Right ventricle myocardium inferior (tissue), 1 donor: ENCODE data around the gene C1QTNF7. TPM values are rescaled to one million over a fixed set of nuclear protein-coding genes. Genes with fewer than 3 reads are reported as not detected.

Experiments
- ATAC-seq: fragments of 200-7000 bp; cut with Tn5 transposase; one replicate; pipeline ENCODE4 v1.9.1; 2020; ENCODE audit warnings: mild to moderate bottlenecking, moderate library complexity
- DNase-seq: peaks from one replicate; pipeline ENCODE4 v3.0.0; 2021; ENCODE audit errors: missing footprints
- intact Hi-C: fragments of 100-400 bp; cut with DNase I; formaldehyde crosslinking; loops from one replicate; pipeline ENCODE4 v1.11.0; 2022
- total RNA-seq: library from RNA; stranded (reverse); fragmentation: NEBNext Ultra II Directional; extraction: Animal tissue kit (Norgen Biotek cat#: 25700); gene quantifications from one replicate; pipeline ENCODE4 v1.2.1, GENCODE V29; 2021
- donor health status: DM: no; HTN: yes; CAD: no; lungs with severe emphysema.

Gene C1QTNF7
- total RNA-seq, 1 donor from 2014 or later = 1.7 TPM

DNA sequence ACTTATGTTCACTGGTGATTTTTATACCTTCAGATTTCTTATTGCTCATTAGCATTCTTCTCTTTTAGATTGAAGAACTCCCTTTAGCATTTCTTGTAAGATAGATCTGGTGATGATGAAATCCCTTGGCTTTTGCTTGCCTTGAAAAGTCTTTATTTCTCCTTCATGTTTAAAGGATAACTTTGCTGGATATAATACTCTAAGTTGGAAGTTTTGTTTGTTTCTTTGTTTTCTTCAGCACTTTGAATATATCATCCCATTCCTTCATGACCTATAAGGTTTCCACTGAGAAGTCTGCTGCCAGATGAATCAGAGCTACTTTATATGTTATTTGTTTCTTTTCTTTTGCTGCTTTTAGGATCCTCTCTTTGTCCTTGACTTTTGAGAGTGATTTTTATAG, 60.3 kb downstream of the C1QTNF7 start:
- ATAC-seq (no peak), DNase-seq (no peak)
- intact Hi-C loops = no loop called here

DNA sequence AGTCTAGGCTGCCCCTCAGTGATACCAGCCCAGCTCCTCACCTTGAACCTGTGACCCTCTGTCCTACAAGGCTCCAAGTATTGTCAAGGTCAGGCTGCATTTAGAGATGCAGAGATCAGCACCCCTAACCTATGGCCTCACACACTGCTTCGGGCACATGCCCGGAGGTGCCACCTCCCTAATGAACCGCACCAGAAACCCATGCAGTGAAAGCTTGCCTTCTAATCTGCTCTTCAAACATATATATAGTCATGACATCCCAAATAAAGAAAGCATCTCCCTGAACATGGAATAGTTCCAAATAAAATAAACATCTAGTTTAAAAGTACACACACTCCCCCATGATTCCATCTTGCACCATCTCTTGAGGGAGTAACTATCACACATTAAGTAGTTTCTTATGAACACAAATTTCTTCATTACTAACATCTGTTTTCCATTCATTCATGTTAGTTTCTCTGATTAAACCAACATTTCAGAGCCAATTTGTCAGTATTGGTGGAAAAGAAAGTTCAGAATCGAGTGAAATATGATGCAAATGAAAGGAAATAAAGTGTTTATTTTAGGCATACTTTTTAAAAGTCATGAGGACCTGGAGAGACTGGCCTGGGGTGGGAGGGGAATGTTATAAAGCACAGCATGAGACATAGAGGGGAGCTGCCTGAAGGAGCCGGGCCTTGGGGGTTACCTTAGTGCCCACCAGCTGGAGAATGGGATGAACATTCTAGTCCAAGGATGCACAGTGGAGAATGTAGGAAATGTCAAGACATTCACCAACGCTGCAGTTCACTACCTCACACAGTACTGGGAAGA, 61.0 kb downstream of the C1QTNF7 start:
- intact Hi-C loops = no loop called here
- DNase-seq (no peak), ATAC-seq (peak; percentile 80)

DNA sequence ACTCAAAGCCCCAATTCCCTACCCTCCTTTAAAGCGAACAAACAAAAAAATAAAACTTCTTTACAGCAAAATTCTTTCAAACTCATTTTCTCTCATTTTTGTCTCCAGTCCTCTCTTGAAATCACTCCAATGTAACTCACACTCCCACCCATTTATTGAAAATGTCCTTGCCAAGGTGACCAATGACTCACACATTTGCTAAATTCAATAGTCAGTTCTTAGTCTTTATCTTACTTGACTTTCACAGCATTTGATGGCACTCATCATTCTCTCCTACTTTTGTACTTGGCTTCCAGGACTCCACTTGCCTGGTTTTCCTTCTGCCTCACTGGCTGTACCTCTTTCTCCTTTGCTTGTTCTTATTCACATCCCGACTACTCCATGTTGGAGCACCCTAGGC, 61.7 kb downstream of the C1QTNF7 start:
- intact Hi-C loops = no loop called here
- ATAC-seq (peak; percentile 35), DNase-seq (no peak)

DNA sequence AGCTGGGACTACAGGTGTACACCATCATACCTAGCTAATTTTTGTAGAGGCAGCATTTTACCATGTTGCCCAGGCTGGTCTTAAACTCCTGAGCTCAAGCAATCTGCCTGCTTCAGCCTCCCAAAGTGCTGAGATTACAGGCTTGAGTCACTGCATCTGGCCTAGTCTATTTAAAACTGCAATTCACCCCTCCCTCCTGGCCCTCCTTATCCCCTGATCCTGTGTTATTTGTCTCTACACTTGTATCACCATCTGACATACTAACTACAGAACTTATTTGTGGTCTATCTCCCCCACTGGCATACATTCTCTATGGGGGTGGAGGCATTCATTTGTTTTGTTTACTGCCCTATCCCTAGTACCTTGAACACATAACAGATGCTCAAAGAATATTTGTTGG, 65.6 kb downstream of the C1QTNF7 start:
- DNase-seq = no peak
- intact Hi-C loops = no loop called here
- ATAC-seq = peak; percentile 21

DNA sequence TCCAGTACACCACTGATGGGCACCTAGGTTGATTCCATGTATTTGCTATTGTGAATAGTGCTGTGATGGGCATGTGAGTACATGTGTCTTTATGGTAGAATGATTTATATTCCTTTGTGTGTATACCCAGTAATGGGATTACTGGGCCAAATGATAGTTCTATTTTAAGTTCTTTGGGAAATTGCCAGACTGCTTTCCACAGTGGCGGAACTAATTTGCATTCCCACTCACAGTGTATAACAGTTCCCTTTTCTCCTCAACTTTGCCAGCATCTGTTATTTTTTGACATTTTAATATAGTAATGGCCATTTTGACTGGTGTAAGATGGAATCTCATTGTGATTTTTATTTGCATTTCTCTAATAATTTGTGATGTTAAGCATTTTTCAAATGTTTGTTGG, 67.8 kb downstream of the C1QTNF7 start:
- no peak for DNase-seq
- intact Hi-C loops = no loop called here
- ATAC-seq = peak; percentile 46

Other genes with a start within 250 kb of the C1QTNF7 start
- gene CC2D2A, start 41.8 kb downstream of the C1QTNF7 start, total RNA-seq = 8.6 TPM
- 93.9 TPM for gene FBXL5, start 227.3 kb downstream of the C1QTNF7 start, total RNA-seq